ENCODE measurements around the gene SLC16A10.

- TF ChIP-seq CREB1 (IDR thresholded peaks at IDR 0.05; ENCODE audit: low read depth), result no peak
- no peak for TF ChIP-seq RAD21 (IDR thresholded peaks at IDR 0.05; ENCODE audit: low read depth)
- TF ChIP-seq MAX (IDR thresholded peaks at IDR 0.05), result no peak
- TF ChIP-seq TAF1 (IDR thresholded peaks at IDR 0.05; ENCODE audit: low read depth), result no peak
- no peak for TF ChIP-seq YY1 (IDR thresholded peaks at IDR 0.05; ENCODE audit: low read depth)
- no peak for TF ChIP-seq EGR1 (IDR thresholded peaks at IDR 0.05)
- no peak for TF ChIP-seq REST (IDR thresholded peaks at IDR 0.05; ENCODE audit: low read depth)
- no peak for TF ChIP-seq ZBTB7A (IDR thresholded peaks at IDR 0.05; ENCODE audit: low read depth)
- no peak for TF ChIP-seq EP300 (IDR thresholded peaks at IDR 0.05; ENCODE audit: borderline replicate concordance)
These were observed 113.3 kb downstream of the SLC16A10 start for GRCh38 chr6:111200350-111201243.

Data from Ishikawa (cell line).